ENCODE results near the gene SPATA31E1. TPM values are rescaled to one million over a fixed set of nuclear protein-coding genes. Genes with fewer than 3 reads are reported as not detected.

The SPATA31E1 gene
- total and polyA plus RNA-seq, 7 experiments from 2014 or later: not detected

GRCh38 chr9:87880683-87881082, 2.0 kb upstream of the SPATA31E1 start:
- Histone ChIP-seq H3K27me3 (ENCODE audit: control insufficient read depth in 2 of 2, insufficient read depth in 2 of 2, low read length in 2 of 2) (no peaks in the 10 kb centered on the region), H3K4me1 (ENCODE audit: control insufficient read depth in 2 of 2, insufficient read depth in 2 of 2, low read length in 2 of 2) (no peaks in the 10 kb centered on the region), H3K4me3 (ENCODE audit: low read length) (no peak overlapping the region), H3K9me3 (ENCODE audit: control insufficient read depth in 2 of 3, low read length in 3 of 3) (no peaks in the 10 kb centered on the region), H3K36me3 (ENCODE audit: control insufficient read depth in 2 of 3, insufficient read depth in 3 of 3, low read length in 3 of 3) (no peaks in the 10 kb centered on the region), H3K27ac (ENCODE audit: low read depth, low read length) (no peak overlapping the region)
- Mint-ChIP-seq H3K4me1 (peaks cover 0 to 3% (median 0%) of the 10 kb centered on the region in 7 donors), H3K4me3 (no peak overlapping the region), H3K36me3 (no peaks in the 10 kb centered on the region), H3K27me3 (peaks cover 0 to 12% (median 0%) of the 10 kb centered on the region in 5 donors), H3K27ac (no peak overlapping the region), H3K9me3 (no peaks in the 10 kb centered on the region)
- no peak for ATAC-seq
- DNase-seq: no peak
- ChIA-PET POLR2A (no interaction called here), CTCF (no interaction called here)
- intact Hi-C loops (cut with micrococcal nuclease): no loop called here

GRCh38 chr9:87883274-87883673, 597 bp downstream of the SPATA31E1 start:
- ChIA-PET POLR2A (no interaction called here), CTCF (no interaction called here)
- DNase-seq (no peak), ATAC-seq (no peak)
- H3K27me3 ChIP-seq (ENCODE audit: control insufficient read depth in 2 of 2, insufficient read depth in 2 of 2, low read length in 2 of 2): no peaks in the 10 kb centered on the region
- H3K4me3 ChIP-seq (ENCODE audit: low read length): no peak overlapping the region
- H3K36me3 ChIP-seq (ENCODE audit: control insufficient read depth in 2 of 3, insufficient read depth in 3 of 3, low read length in 3 of 3): no peaks in the 10 kb centered on the region
- H3K4me3 Mint-ChIP-seq: no peak overlapping the region
- H3K9me3 ChIP-seq (ENCODE audit: control insufficient read depth in 2 of 3, low read length in 3 of 3): no peaks in the 10 kb centered on the region
- no peak overlapping the region for H3K27ac ChIP-seq (ENCODE audit: low read depth, low read length)
- H3K36me3 Mint-ChIP-seq: no peaks in the 10 kb centered on the region
- H3K27me3 Mint-ChIP-seq: peaks cover 0 to 14% (median 0%) of the 10 kb centered on the region in 5 donors
- intact Hi-C loops (cut with micrococcal nuclease): no loop called here
- H3K9me3 Mint-ChIP-seq: no peaks in the 10 kb centered on the region
- H3K4me1 Mint-ChIP-seq: peaks cover 0 to 5% (median 0%) of the 10 kb centered on the region in 7 donors
- H3K27ac Mint-ChIP-seq: no peak overlapping the region
- no peaks in the 10 kb centered on the region for H3K4me1 ChIP-seq (ENCODE audit: control insufficient read depth in 2 of 2, insufficient read depth in 2 of 2, low read length in 2 of 2)

GRCh38 chr9:87883990-87884389, 1.3 kb downstream of the SPATA31E1 start:
- H3K9me3 Mint-ChIP-seq: no peaks in the 10 kb centered on the region
- intact Hi-C loops (cut with micrococcal nuclease): no loop called here
- peaks cover 0 to 5% (median 0%) of the 10 kb centered on the region in 7 donors for H3K4me1 Mint-ChIP-seq
- Histone ChIP-seq H3K4me1 (ENCODE audit: control insufficient read depth in 2 of 2, insufficient read depth in 2 of 2, low read length in 2 of 2) (no peaks in the 10 kb centered on the region), H3K27ac (ENCODE audit: low read depth, low read length) (no peak overlapping the region), H3K27me3 (ENCODE audit: control insufficient read depth in 2 of 2, insufficient read depth in 2 of 2, low read length in 2 of 2) (no peaks in the 10 kb centered on the region), H3K36me3 (ENCODE audit: control insufficient read depth in 2 of 3, insufficient read depth in 3 of 3, low read length in 3 of 3) (no peaks in the 10 kb centered on the region), H3K9me3 (ENCODE audit: control insufficient read depth in 2 of 3, low read length in 3 of 3) (no peaks in the 10 kb centered on the region), H3K4me3 (ENCODE audit: low read length) (no peak overlapping the region)
- ChIA-PET POLR2A (no interaction called here), CTCF (no interaction called here)
- ATAC-seq (no peak), DNase-seq (no peak)
- H3K27me3 Mint-ChIP-seq: peaks cover 0 to 14% (median 0%) of the 10 kb centered on the region in 5 donors
- no peaks in the 10 kb centered on the region for H3K36me3 Mint-ChIP-seq
- no peak overlapping the region for H3K4me3 Mint-ChIP-seq
- no peak overlapping the region for H3K27ac Mint-ChIP-seq

- H3K4me3 Mint-ChIP-seq: no peak overlapping the region
- CTCF ChIA-PET: no interaction called here
- peaks cover 0 to 5% (median 0%) of the 10 kb centered on the region in 7 donors for H3K4me1 Mint-ChIP-seq
- H3K36me3 Mint-ChIP-seq: no peaks in the 10 kb centered on the region
- H3K9me3 Mint-ChIP-seq: no peaks in the 10 kb centered on the region
- Histone ChIP-seq H3K9me3 (ENCODE audit: control insufficient read depth in 2 of 3, low read length in 3 of 3) (no peaks in the 10 kb centered on the region), H3K36me3 (ENCODE audit: control insufficient read depth in 2 of 3, insufficient read depth in 3 of 3, low read length in 3 of 3) (no peaks in the 10 kb centered on the region), H3K4me1 (ENCODE audit: control insufficient read depth in 2 of 2, insufficient read depth in 2 of 2, low read length in 2 of 2) (no peaks in the 10 kb centered on the region), H3K4me3 (ENCODE audit: low read length) (no peak overlapping the region), H3K27ac (ENCODE audit: low read depth, low read length) (no peak overlapping the region), H3K27me3 (ENCODE audit: control insufficient read depth in 2 of 2, insufficient read depth in 2 of 2, low read length in 2 of 2) (no peaks in the 10 kb centered on the region)
- intact Hi-C loops (cut with micrococcal nuclease): loop anchor here in 1 of 2 donors (1.0 kb wide), 1 partner anchor 207 kb away; no protein-coding TSS in a partner anchor
- ATAC-seq (no peak), DNase-seq (no peak)
- H3K27ac Mint-ChIP-seq: no peak overlapping the region
- peaks cover 0 to 14% (median 0%) of the 10 kb centered on the region in 5 donors for H3K27me3 Mint-ChIP-seq
- POLR2A ChIA-PET: no interaction called here
Observed at GRCh38 chr9:87884578-87885459, 2.1 kb downstream of the SPATA31E1 start.

GRCh38 chr9:87885484-87886189, 3.0 kb downstream of the SPATA31E1 start:
- intact Hi-C loops (cut with micrococcal nuclease): loop anchor here in 1 of 2 donors (1.0 kb wide), 1 partner anchor 207 kb away; no protein-coding TSS in a partner anchor
- ATAC-seq: no peak
- ChIA-PET POLR2A (no interaction called here), CTCF (no interaction called here)
- Mint-ChIP-seq H3K27ac (no peak overlapping the region), H3K4me3 (no peak overlapping the region), H3K9me3 (no peaks in the 10 kb centered on the region), H3K27me3 (peaks cover 0 to 14% (median 0%) of the 10 kb centered on the region in 5 donors), H3K4me1 (peaks cover 0 to 5% (median 0%) of the 10 kb centered on the region in 7 donors), H3K36me3 (no peaks in the 10 kb centered on the region)
- Histone ChIP-seq H3K9me3 (ENCODE audit: control insufficient read depth in 2 of 3, low read length in 3 of 3) (no peaks in the 10 kb centered on the region), H3K4me3 (ENCODE audit: low read length) (no peak overlapping the region), H3K27me3 (ENCODE audit: control insufficient read depth in 2 of 2, insufficient read depth in 2 of 2, low read length in 2 of 2) (no peaks in the 10 kb centered on the region), H3K36me3 (ENCODE audit: control insufficient read depth in 2 of 3, insufficient read depth in 3 of 3, low read length in 3 of 3) (no peaks in the 10 kb centered on the region), H3K27ac (ENCODE audit: low read depth, low read length) (no peak overlapping the region), H3K4me1 (ENCODE audit: control insufficient read depth in 2 of 2, insufficient read depth in 2 of 2, low read length in 2 of 2) (no peaks in the 10 kb centered on the region)
- no peak for DNase-seq

GRCh38 chr9:87886210-87886932, 3.7 kb downstream of the SPATA31E1 start:
- CTCF ChIA-PET: no interaction called here
- ATAC-seq (no peak), DNase-seq (no peak)
- peaks cover 0 to 5% (median 0%) of the 10 kb centered on the region in 7 donors for H3K4me1 Mint-ChIP-seq
- H3K36me3 ChIP-seq (ENCODE audit: control insufficient read depth in 2 of 3, insufficient read depth in 3 of 3, low read length in 3 of 3): no peaks in the 10 kb centered on the region
- H3K36me3 Mint-ChIP-seq: no peaks in the 10 kb centered on the region
- no peaks in the 10 kb centered on the region for H3K27me3 ChIP-seq (ENCODE audit: control insufficient read depth in 2 of 2, insufficient read depth in 2 of 2, low read length in 2 of 2)
- H3K4me3 ChIP-seq (ENCODE audit: low read length): no peak overlapping the region
- no peaks in the 10 kb centered on the region for H3K9me3 Mint-ChIP-seq
- intact Hi-C loops (cut with micrococcal nuclease): no loop called here
- no peak overlapping the region for H3K4me3 Mint-ChIP-seq
- H3K27ac Mint-ChIP-seq: no peak overlapping the region
- H3K27ac ChIP-seq (ENCODE audit: low read depth, low read length): no peak overlapping the region
- POLR2A ChIA-PET: no interaction called here
- H3K27me3 Mint-ChIP-seq: peaks cover 0 to 14% (median 0%) of the 10 kb centered on the region in 5 donors
- no peaks in the 10 kb centered on the region for H3K4me1 ChIP-seq (ENCODE audit: control insufficient read depth in 2 of 2, insufficient read depth in 2 of 2, low read length in 2 of 2)
- no peaks in the 10 kb centered on the region for H3K9me3 ChIP-seq (ENCODE audit: control insufficient read depth in 2 of 3, low read length in 3 of 3)

Measured in naive thymus-derived CD4-positive, alpha-beta T cell (primary cell).